Keratinocyte (primary cell): ENCODE data around the gene CERK. TPM values are rescaled to one million over a fixed set of nuclear protein-coding genes. Genes with fewer than 3 reads are reported as not detected.

ENCODE experiments used
- DNase-seq: peaks from one replicate; pipeline ENCODE4 v3.0.0-alpha.2; 2011; ENCODE audit warnings: low read depth, missing footprints, low spot score
- FAIRE-seq: peaks from 2 replicates; lab custom pipeline; 2011; peaks lifted over from hg19 to GRCh38; lab: Jason Lieb, UNC
- H2AFZ ChIP-seq: 2 replicates; pipeline ENCODE4 v1.6.0; 2012; ENCODE audit warnings: low read length, control low read depth, inconsistent platforms; ENCODE audit not compliant: control insufficient read depth
- H3K27ac ChIP-seq: 2 replicates; pipeline ENCODE4 v1.5.1; 2011; ENCODE audit warnings: low read length; ENCODE audit not compliant: control insufficient read depth, insufficient read depth
- H3K27me3 ChIP-seq: 3 replicates; pipeline ENCODE4 v1.6.0; 2011; ENCODE audit warnings: low read length; ENCODE audit not compliant: control insufficient read depth, insufficient read depth; ENCODE audit errors: extremely low read depth
- H3K36me3 ChIP-seq, 2 experiments: 2 replicates in 1 of 2; 3 replicates in 1 of 2; pipeline ENCODE4 v1.5.1; 2011; ENCODE audit warnings: low read length in 2 of 2, mild to moderate bottlenecking in 1 of 2; ENCODE audit not compliant: control insufficient read depth in 2 of 2, insufficient read depth in 2 of 2; ENCODE audit errors: extremely low read depth in 1 of 2
- H3K4me1 ChIP-seq: 3 replicates; pipeline ENCODE4 v1.5.1; 2011; ENCODE audit warnings: low read length; ENCODE audit not compliant: control insufficient read depth, insufficient read depth; ENCODE audit errors: extremely low read depth
- H3K4me2 ChIP-seq: 3 replicates; pipeline ENCODE4 v1.6.0; 2011; ENCODE audit warnings: low read depth, low read length; ENCODE audit not compliant: control insufficient read depth, insufficient read depth; ENCODE audit errors: extremely low read depth
- H3K4me3 ChIP-seq, 3 experiments: fragments of 200-600 bp in 1 of 3; sonication (generic) in 1 of 3; 2 replicates in 2 of 3; 3 replicates in 1 of 3; pipeline ENCODE4 v1.5.1; 2011 to 2016; ENCODE audit warnings: low read length in 3 of 3, mild to moderate bottlenecking in 3 of 3, control low read depth in 2 of 3, inconsistent platforms in 1 of 3, low read depth in 1 of 3, mixed read lengths in 1 of 3, mixed run types in 1 of 3, moderate library complexity in 1 of 3; ENCODE audit not compliant: control insufficient read depth in 2 of 3, insufficient read depth in 2 of 3; ENCODE audit errors: extremely low read depth in 1 of 3
- H3K79me2 ChIP-seq: 2 replicates; pipeline ENCODE4 v1.6.0; 2012; ENCODE audit warnings: low read length; ENCODE audit not compliant: control insufficient read depth, insufficient read depth
- H3K9ac ChIP-seq: 3 replicates; pipeline ENCODE4 v1.6.0; 2011; ENCODE audit warnings: low read length; ENCODE audit not compliant: control insufficient read depth, insufficient read depth; ENCODE audit errors: extremely low read depth
- H3K9me1 ChIP-seq: 3 replicates; pipeline ENCODE4 v1.6.0; 2011; ENCODE audit warnings: low read length; ENCODE audit not compliant: control insufficient read depth, insufficient read depth; ENCODE audit errors: extremely low read depth
- H3K9me3 ChIP-seq: 2 replicates; pipeline ENCODE4 v1.5.1; 2012; ENCODE audit warnings: low read depth, low read length; ENCODE audit not compliant: control insufficient read depth
- H4K20me1 ChIP-seq: 3 replicates; pipeline ENCODE4 v1.6.0; 2011; ENCODE audit warnings: low read length; ENCODE audit not compliant: control insufficient read depth, insufficient read depth; ENCODE audit errors: extremely low read depth
- CTCF ChIP-seq, 3 experiments: IDR thresholded peaks in 1 of 3; conservative IDR thresholded peaks in 1 of 3; optimal IDR thresholded peaks in 1 of 3; 2 replicates in 2 of 3; 3 replicates in 1 of 3; pipeline versions ENCODE3 to v1.5.1; 2011; ENCODE audit warnings: low read length in 3 of 3, mild to moderate bottlenecking in 3 of 3, moderate library complexity in 2 of 3, control low read depth in 1 of 3, inconsistent platforms in 1 of 3; ENCODE audit not compliant: insufficient read depth in 2 of 3; ENCODE audit errors: extremely low read depth in 1 of 3
- EZH2 ChIP-seq: IDR thresholded peaks from one replicate; pipeline ENCODE4 v1.6.1; 2012; ENCODE audit warnings: inconsistent platforms, mild to moderate bottlenecking, low read length, moderate library complexity
- dilution Hi-C: fragments of 300-500 bp; cut with MboI; formaldehyde crosslinking; loops from one replicate; pipeline ENCODE4 v1.7.0; 2020; ENCODE audit warnings: low sequenced_read_pairs; ENCODE audit not compliant: extremely low pct_ligation_motif_present
- polyA plus RNA-seq, 5 experiments: library from polyadenylated mRNA; depleted of rRNA in 3 of 5; stranded (reverse) in 3 of 5; stranded (forward) in 1 of 5; unstranded in 1 of 5; fragments of >200 nt; gene quantifications; 1 replicate in 1 of 5; 2 replicates in 3 of 5; 3 replicates in 1 of 5; pipeline versions ENCODE4 v1.2.1 to v1.2.3, GENCODE V29; 2011 to 2012; ENCODE audit warnings: missing spikeins in 2 of 5, low read depth in 1 of 5, low replicate concordance in 1 of 5

Gene CERK
- polyA plus RNA-seq, 1 donor (not counting 4 experiments of a cell fraction or from before 2014, with no cell fraction given): 11.9 TPM

DNA sequence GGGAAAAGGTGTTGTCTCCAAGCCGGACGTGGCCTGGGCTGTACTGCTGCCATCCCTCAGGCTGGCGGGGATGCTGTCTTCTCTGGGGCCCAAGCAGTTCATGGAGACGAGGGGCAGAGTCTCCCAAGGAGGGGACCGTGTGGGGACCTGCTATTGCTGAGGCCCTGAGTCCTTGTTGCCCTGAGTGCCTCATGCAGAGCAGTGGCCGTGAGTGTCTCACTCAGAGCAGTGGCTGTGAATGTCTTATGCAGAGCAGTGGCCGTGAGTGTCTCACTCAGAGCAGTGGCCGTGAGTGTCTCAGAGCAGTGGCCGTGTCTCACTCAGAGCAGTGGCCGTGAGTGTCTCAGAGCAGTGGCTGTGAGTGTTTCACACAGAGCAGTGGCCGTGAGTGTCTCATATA is 63.1 kb downstream of the CERK start:
- Histone ChIP-seq H3K9ac (no peak overlapping the region), H3K27ac (no peak overlapping the region), H3K27me3 (no peaks in the 10 kb centered on the region), H3K9me3 (no peaks in the 10 kb centered on the region), H3K79me2 (no peaks in the 10 kb centered on the region), H3K9me1 (no peaks in the 10 kb centered on the region), H2AFZ (no peak overlapping the region), H3K4me1 (no peaks in the 10 kb centered on the region), H3K4me2 (no peak overlapping the region), H3K4me3 (no peak overlapping the region), H4K20me1 (no peaks in the 10 kb centered on the region), H3K36me3 (peaks cover 0 to 3% of the 10 kb centered on the region in 2 experiments)
- dilution Hi-C loops: no loop called here
- FAIRE-seq: no peak
- TF ChIP-seq EZH2: no peak
- TF ChIP-seq CTCF (optimal IDR thresholded peaks at IDR 0.05 in 1 of 3, IDR thresholded peaks at IDR 0.05 in 1 of 3, conservative IDR thresholded peaks at IDR 0.05 in 1 of 3; ENCODE audit: extremely low read depth in 1 of 3, insufficient read depth in 2 of 3, low read length in 3 of 3): no peak
- no peak for DNase-seq

DNA sequence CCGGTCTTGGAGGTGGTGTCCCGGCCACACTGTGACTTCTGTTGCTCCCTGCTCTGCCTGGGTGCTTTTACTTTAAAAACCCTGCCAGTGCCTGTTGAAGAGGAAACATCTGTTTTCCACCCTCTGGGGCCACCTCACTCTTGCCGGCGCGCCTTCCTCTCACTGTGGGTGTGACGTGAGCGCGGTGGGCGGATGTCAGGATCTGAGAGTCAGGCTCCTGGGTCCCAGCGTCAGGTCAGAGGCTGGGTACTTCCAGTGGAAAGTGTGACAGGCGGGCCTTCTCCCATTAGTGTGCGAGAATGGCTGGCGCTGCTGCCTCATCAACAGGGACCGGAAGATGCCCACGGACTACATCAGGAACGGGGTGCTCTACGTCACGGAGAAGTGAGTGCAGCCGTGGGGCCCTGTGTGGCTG is 63.7 kb downstream of the CERK start:
- no peak overlapping the region for H2AFZ ChIP-seq
- no peaks in the 10 kb centered on the region for H3K9me3 ChIP-seq
- H3K4me2 ChIP-seq: no peak overlapping the region
- no peak overlapping the region for H3K4me3 ChIP-seq
- no peak overlapping the region for H3K27ac ChIP-seq
- H3K9me1 ChIP-seq: no peaks in the 10 kb centered on the region
- H3K36me3 ChIP-seq: peaks cover 0 to 3% of the 10 kb centered on the region in 2 experiments
- dilution Hi-C loops: no loop called here
- no peaks in the 10 kb centered on the region for H3K27me3 ChIP-seq
- no peaks in the 10 kb centered on the region for H3K4me1 ChIP-seq
- no peak for TF ChIP-seq CTCF (optimal IDR thresholded peaks at IDR 0.05 in 1 of 3, IDR thresholded peaks at IDR 0.05 in 1 of 3, conservative IDR thresholded peaks at IDR 0.05 in 1 of 3; ENCODE audit: extremely low read depth in 1 of 3, insufficient read depth in 2 of 3, low read length in 3 of 3)
- no peak for TF ChIP-seq EZH2
- H3K9ac ChIP-seq: no peak overlapping the region
- no peaks in the 10 kb centered on the region for H3K79me2 ChIP-seq
- no peak for FAIRE-seq
- no peak for DNase-seq
- H4K20me1 ChIP-seq: no peaks in the 10 kb centered on the region
